SK-N-MC (cell line): ENCODE results near the gene TRAPPC12.
"Not testable (repeated sequence)": the region's sequence is repeated elsewhere in the genome, so short reads cannot be mapped to it uniquely, and the experiment has no call there.

Experiments
- DNase-seq: peaks from one replicate; pipeline ENCODE4 v3.0.0-alpha.2; 2011; ENCODE audit warnings: low read depth, low spot score
- H3K27ac ChIP-seq: fragments of 200-600 bp; sonication (generic); 2 replicates; pipeline ENCODE4 v1.5.1; 2016; ENCODE audit warnings: mixed run types
- H3K36me3 ChIP-seq: fragments of 200-600 bp; sonication (generic); 2 replicates; pipeline ENCODE4 v1.6.1; 2017; ENCODE audit warnings: antibody characterized with exemption, low read length, mixed read lengths; ENCODE audit not compliant: insufficient read depth
- H3K4me3 ChIP-seq: fragments of 200-600 bp; sonication (generic); 2 replicates; pipeline ENCODE4 v1.5.1; 2016
- H3K9ac ChIP-seq: fragments of 200-600 bp; sonication (generic); 2 replicates; pipeline ENCODE4 v1.8.0; 2017; ENCODE audit warnings: mixed run types, mixed read lengths; ENCODE audit not compliant: insufficient read length
- H3K9me3 ChIP-seq: fragments of 200-600 bp; sonication (generic); 2 replicates; pipeline ENCODE4 v1.6.1; 2017; ENCODE audit warnings: low read depth, mild to moderate bottlenecking, antibody characterized with exemption, low read length, moderate library complexity, mixed read lengths
- EZH2 ChIP-seq: fragments of 200-600 bp; sonication (generic); IDR thresholded peaks from one replicate; pipeline ENCODE4 v1.6.1; 2017; ENCODE audit warnings: antibody characterized with exemption
- FOXP2 ChIP-seq: optimal IDR thresholded peaks from 2 replicates; pipeline ENCODE3; 2011; ENCODE audit warnings: mild to moderate bottlenecking, moderate library complexity; ENCODE audit not compliant: insufficient read depth; ENCODE audit errors: extremely low read length, control extremely low read depth
- POLR2AphosphoS5 ChIP-seq: IDR thresholded peaks from 2 replicates; pipeline ENCODE4 v1.6.1; 2012; ENCODE audit warnings: mild to moderate bottlenecking, low read depth, low read length, borderline replicate concordance

The TRAPPC12 gene

GRCh38 chr2:3487432-3487831, 107.9 kb downstream of the TRAPPC12 start:
- H3K4me3 ChIP-seq, result no peak overlapping the region
- TF ChIP-seq EZH2, result no peak
- TF ChIP-seq FOXP2, result no peak
- H3K27ac ChIP-seq, result no peak overlapping the region
- no peaks in the 10 kb centered on the region for H3K36me3 ChIP-seq
- H3K9me3 ChIP-seq, result no peaks in the 10 kb centered on the region
- DNase-seq, result no peak
- H3K9ac ChIP-seq, result no peak overlapping the region

GRCh38 chr2:3488061-3488531, 108.6 kb downstream of the TRAPPC12 start:
- Histone ChIP-seq H3K9ac (no peak overlapping the region), H3K9me3 (no peaks in the 10 kb centered on the region), H3K27ac (no peak overlapping the region), H3K36me3 (no peaks in the 10 kb centered on the region), H3K4me3 (no peak overlapping the region)
- TF ChIP-seq FOXP2 (no peak), EZH2 (no peak), POLR2AphosphoS5 (no peak)
- DNase-seq, result no peak

- Histone ChIP-seq H3K27ac (no peak overlapping the region), H3K36me3 (no peaks in the 10 kb centered on the region), H3K9me3 (no peaks in the 10 kb centered on the region), H3K9ac (no peak overlapping the region), H3K4me3 (no peak overlapping the region)
- DNase-seq, result no peak
- TF ChIP-seq POLR2AphosphoS5 (no peak), FOXP2 (no peak)
These were observed 109.6 kb downstream of the TRAPPC12 start for GRCh38 chr2:3488855-3489763.

- Histone ChIP-seq H3K36me3 (no peaks in the 10 kb centered on the region), H3K9me3 (no peaks in the 10 kb centered on the region), H3K9ac (no peak overlapping the region), H3K4me3 (no peak overlapping the region), H3K27ac (no peak overlapping the region)
- TF ChIP-seq EZH2 (no peak), FOXP2 (no peak), POLR2AphosphoS5 (no peak)
- DNase-seq, result no peak
These were observed 110.2 kb downstream of the TRAPPC12 start for GRCh38 chr2:3489764-3490115.

GRCh38 chr2:3490191-3491170, 111.0 kb downstream of the TRAPPC12 start:
- Histone ChIP-seq H3K4me3 (no peak overlapping the region), H3K9me3 (no peaks in the 10 kb centered on the region), H3K36me3 (no peaks in the 10 kb centered on the region), H3K9ac (no peak overlapping the region), H3K27ac (no peak overlapping the region)
- no peak for DNase-seq
- no peak for TF ChIP-seq FOXP2
- TF ChIP-seq POLR2AphosphoS5, result no peak
- TF ChIP-seq EZH2, result no peak

- Histone ChIP-seq H3K36me3 (no peaks in the 10 kb centered on the region; the same call in 1 of the 2 replicates), H3K9ac (no peak overlapping the region), H3K9me3 (no peaks in the 10 kb centered on the region), H3K4me3 (no peak overlapping the region), H3K27ac (no peak overlapping the region)
- DNase-seq, result no peak
- no peak for TF ChIP-seq FOXP2
- TF ChIP-seq EZH2, result no peak
- no peak for TF ChIP-seq POLR2AphosphoS5
These were observed 111.8 kb downstream of the TRAPPC12 start for GRCh38 chr2:3491306-3491705.

- no peak overlapping the region for H3K4me3 ChIP-seq
- DNase-seq, result no peak
- peaks cover under 1% of the 10 kb centered on the region; the same call in 1 of the 2 replicates for H3K36me3 ChIP-seq
- no peaks in the 10 kb centered on the region for H3K9me3 ChIP-seq
- H3K9ac ChIP-seq, result no peak overlapping the region
- TF ChIP-seq POLR2AphosphoS5 (no peak), FOXP2 (no peak), EZH2 (no peak)
- no peak overlapping the region for H3K27ac ChIP-seq
These were observed 112.4 kb downstream of the TRAPPC12 start for GRCh38 chr2:3491716-3492474.

- H3K36me3 ChIP-seq, DNase-seq, H3K27ac ChIP-seq, H3K9ac ChIP-seq, H3K4me3 ChIP-seq, H3K9me3 ChIP-seq: not testable (repeated sequence)
These were observed 112.9 kb downstream of the TRAPPC12 start for GRCh38 chr2:3492475-3492787.
